Ascending aorta (tissue), 2 donors: ENCODE measurements around the gene KATNBL1. TPM values are rescaled to one million over a fixed set of nuclear protein-coding genes. Genes with fewer than 3 reads are reported as not detected.

ENCODE experiments used
- DNase-seq, 2 donors: peaks; one replicate each; pipeline ENCODE4 v3.0.0-alpha.2; 2019; ENCODE audit warnings: low spot score in 2 of 2
- H3K27ac ChIP-seq, 2 donors: fragments of 200-600 bp; sonication (generic); one replicate each; pipeline ENCODE4 v1.5.1; 2016 to 2017; ENCODE audit warnings: mild to moderate bottlenecking in 1 of 2
- H3K27me3 ChIP-seq: fragments of 200-600 bp; sonication (generic); one replicate; pipeline ENCODE4 v1.5.1; 2017
- H3K36me3 ChIP-seq, 2 donors: fragments of 200-600 bp; sonication (generic); one replicate each; pipeline ENCODE4 v1.5.1; 2016
- H3K4me1 ChIP-seq, 2 donors: fragments of 200-600 bp; sonication (generic); one replicate each; pipeline ENCODE4 v1.5.1; 2016 to 2017; ENCODE audit warnings: mild to moderate bottlenecking in 1 of 2
- H3K4me3 ChIP-seq, 2 donors: fragments of 200-600 bp; sonication (generic); one replicate each; pipeline ENCODE4 v1.5.1; 2016 to 2017; ENCODE audit warnings: mild to moderate bottlenecking in 1 of 2
- H3K9me3 ChIP-seq, 2 donors: fragments of 200-600 bp; sonication (generic); one replicate each; pipeline ENCODE4 v1.5.1; 2016
- intact Hi-C: fragments of 100-400 bp; cut with DNase I; formaldehyde crosslinking; loops from one replicate; pipeline ENCODE4 v1.15.1; 2023
- total RNA-seq: library from RNA; depleted of rRNA; stranded (reverse); fragments of >200 nt; gene quantifications from one replicate; pipeline ENCODE4 v1.1.0, GENCODE V29; 2016
- TF ChIP-seq, protein P1 (sequence below), 3 experiments: fragments of 200-600 bp in 2 of 3; fragments of 450-650 bp in 1 of 3; sonication (generic) in 2 of 3; IDR thresholded peaks; one replicate each; pipeline ENCODE4 v1.5.1; 2016 to 2019; ENCODE audit warnings: antibody characterized with exemption in 3 of 3, mild to moderate bottlenecking in 1 of 3, moderate library complexity in 1 of 3

The KATNBL1 gene
- total RNA-seq, 1 donor from 2014 or later, result 34.3 TPM

DNA sequence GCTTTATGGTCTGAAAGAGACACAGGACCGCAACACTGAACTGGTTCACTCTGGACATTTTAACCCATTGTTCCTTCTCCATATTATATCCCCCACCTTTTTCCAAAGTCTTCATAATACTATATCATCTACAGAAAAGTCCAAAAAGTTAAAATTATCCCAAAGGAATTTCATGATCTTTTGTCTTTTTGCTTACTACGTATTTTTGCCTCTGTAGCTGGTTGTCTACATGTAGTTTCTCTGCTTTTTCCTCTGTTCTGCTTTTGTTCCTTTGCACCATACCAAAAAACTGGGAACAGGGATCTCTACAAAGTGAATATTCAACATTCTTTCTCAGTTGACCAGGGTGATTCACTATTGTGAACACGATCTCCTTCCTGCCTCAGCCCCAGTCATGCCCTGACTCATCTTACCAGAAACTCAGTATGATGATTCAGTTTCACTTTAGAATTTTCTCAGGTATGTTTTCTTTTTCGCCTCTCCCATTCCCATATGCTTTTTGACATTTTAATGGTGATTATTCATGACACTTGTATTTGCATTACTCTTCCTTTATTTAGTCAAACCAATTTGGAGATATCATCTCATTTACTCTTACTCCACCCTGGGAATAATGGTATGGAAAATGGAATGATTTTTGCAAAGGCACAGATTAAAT lies 29.4 kb upstream of the KATNBL1 start:
- Histone ChIP-seq H3K27me3 (no peaks in the 10 kb centered on the region), H3K4me1 (no peaks in the 10 kb centered on the region), H3K4me3 (no peak overlapping the region), H3K36me3 (peaks cover 76 to 90% of the 10 kb centered on the region in 2 donors), H3K27ac (peak overlapping the region in 1 of 2 donors; percentile 40), H3K9me3 (no peaks in the 10 kb centered on the region)
- TF ChIP-seq, protein P1, sequence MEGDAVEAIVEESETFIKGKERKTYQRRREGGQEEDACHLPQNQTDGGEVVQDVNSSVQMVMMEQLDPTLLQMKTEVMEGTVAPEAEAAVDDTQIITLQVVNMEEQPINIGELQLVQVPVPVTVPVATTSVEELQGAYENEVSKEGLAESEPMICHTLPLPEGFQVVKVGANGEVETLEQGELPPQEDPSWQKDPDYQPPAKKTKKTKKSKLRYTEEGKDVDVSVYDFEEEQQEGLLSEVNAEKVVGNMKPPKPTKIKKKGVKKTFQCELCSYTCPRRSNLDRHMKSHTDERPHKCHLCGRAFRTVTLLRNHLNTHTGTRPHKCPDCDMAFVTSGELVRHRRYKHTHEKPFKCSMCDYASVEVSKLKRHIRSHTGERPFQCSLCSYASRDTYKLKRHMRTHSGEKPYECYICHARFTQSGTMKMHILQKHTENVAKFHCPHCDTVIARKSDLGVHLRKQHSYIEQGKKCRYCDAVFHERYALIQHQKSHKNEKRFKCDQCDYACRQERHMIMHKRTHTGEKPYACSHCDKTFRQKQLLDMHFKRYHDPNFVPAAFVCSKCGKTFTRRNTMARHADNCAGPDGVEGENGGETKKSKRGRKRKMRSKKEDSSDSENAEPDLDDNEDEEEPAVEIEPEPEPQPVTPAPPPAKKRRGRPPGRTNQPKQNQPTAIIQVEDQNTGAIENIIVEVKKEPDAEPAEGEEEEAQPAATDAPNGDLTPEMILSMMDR (IDR thresholded peaks at IDR 0.05), result no peak
- intact Hi-C loops, result no loop called here
- no peak for DNase-seq

GRCh38 chr15:34233614-34234013 lies 23.7 kb upstream of the KATNBL1 start:
- DNase-seq, result no peak
- no peaks in the 10 kb centered on the region for H3K9me3 ChIP-seq
- no peak overlapping the region for H3K27ac ChIP-seq
- no peaks in the 10 kb centered on the region for H3K27me3 ChIP-seq
- TF ChIP-seq, protein P1 (IDR thresholded peaks at IDR 0.05), result no peak
- H3K4me1 ChIP-seq, result no peaks in the 10 kb centered on the region
- no peak overlapping the region for H3K4me3 ChIP-seq
- peaks cover 74 to 92% of the 10 kb centered on the region in 2 donors for H3K36me3 ChIP-seq
- intact Hi-C loops, result no loop called here

DNA sequence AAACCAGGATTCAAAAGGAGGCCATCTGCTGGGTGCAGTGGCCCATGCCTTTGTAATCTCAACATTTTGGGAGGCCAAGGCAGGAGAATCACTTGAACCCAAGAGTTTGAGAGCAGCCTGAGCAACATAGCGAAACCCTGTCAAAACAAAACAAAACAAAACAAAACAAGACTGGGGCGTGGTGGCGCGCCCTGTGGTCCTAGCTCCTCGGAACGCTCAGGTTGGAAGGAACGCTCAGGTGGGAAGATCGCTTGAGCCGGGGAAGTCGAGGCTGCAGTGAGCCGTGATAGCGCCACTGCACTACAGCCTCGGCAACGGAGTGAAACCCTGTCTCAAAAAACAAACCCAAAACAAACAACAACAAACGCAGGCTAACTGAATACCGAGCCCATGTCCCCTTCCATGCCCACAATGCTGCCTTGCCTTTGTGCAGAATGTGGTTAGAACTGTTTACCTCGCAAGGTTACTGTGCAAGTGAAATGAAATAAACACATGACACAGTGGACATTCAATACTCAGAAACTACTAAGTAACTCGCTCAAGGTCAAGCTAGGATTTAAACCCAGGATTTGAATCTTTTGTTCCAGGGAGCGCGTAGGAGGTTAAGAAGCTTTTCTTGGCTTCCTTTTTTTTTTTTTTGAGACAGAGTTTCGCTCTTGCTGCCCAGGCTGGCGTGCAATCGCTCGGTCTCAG lies 14.2 kb upstream of the KATNBL1 start:
- Histone ChIP-seq H3K9me3 (no peaks in the 10 kb centered on the region), H3K27me3 (no peaks in the 10 kb centered on the region), H3K27ac (peak overlapping the region; percentile 80 to 81), H3K4me1 (peaks cover 5 to 10% of the 10 kb centered on the region in 2 donors), H3K36me3 (peaks cover 14 to 21% of the 10 kb centered on the region in 2 donors), H3K4me3 (peak overlapping the region; percentile 65 to 90)
- intact Hi-C loops, result loop anchor here (1.0 to 10.0 kb wide), 3 partner anchors 115 to 501 kb away; partner anchors contain the start of gene PGBD4
- TF ChIP-seq, protein P1 (IDR thresholded peaks at IDR 0.05), result no peak
- DNase-seq, result no peak

DNA sequence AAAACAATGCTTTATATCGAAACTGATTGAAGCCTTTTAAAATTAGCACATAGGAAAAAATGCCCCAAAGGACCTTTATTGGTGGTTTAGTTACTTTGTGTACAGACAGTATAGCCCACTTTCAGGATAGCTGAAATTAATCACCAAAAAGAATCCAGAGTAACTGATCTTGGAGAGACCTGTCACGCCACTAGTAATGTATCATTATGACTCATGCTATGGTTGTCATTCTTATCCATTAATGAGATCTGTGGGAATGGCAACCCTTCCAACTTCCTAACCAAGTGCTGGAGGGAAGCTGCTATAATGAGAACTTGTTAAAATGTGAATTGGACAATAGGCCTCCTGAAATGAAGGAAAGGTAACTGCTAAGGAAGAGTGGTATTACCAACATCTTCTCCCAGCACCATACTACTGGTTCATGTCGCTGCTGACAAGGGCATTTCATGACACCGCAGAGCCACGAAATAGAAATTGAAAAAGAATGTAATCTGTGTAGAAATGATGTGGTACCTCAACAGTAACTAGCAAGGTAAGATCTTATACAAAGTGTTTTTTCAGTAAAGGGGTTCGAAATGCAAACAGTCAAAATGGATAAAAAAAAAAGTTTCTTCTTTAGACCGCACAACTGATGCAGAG lies 7.8 kb upstream of the KATNBL1 start:
- TF ChIP-seq, protein P1 (IDR thresholded peaks at IDR 0.05), result no peak
- H3K9me3 ChIP-seq, result no peaks in the 10 kb centered on the region
- intact Hi-C loops, result no loop called here
- H3K27ac ChIP-seq, result no peak overlapping the region
- no peaks in the 10 kb centered on the region for H3K27me3 ChIP-seq
- H3K4me1 ChIP-seq, result no peaks in the 10 kb centered on the region
- no peaks in the 10 kb centered on the region for H3K36me3 ChIP-seq
- DNase-seq, result no peak
- no peak overlapping the region for H3K4me3 ChIP-seq

DNA sequence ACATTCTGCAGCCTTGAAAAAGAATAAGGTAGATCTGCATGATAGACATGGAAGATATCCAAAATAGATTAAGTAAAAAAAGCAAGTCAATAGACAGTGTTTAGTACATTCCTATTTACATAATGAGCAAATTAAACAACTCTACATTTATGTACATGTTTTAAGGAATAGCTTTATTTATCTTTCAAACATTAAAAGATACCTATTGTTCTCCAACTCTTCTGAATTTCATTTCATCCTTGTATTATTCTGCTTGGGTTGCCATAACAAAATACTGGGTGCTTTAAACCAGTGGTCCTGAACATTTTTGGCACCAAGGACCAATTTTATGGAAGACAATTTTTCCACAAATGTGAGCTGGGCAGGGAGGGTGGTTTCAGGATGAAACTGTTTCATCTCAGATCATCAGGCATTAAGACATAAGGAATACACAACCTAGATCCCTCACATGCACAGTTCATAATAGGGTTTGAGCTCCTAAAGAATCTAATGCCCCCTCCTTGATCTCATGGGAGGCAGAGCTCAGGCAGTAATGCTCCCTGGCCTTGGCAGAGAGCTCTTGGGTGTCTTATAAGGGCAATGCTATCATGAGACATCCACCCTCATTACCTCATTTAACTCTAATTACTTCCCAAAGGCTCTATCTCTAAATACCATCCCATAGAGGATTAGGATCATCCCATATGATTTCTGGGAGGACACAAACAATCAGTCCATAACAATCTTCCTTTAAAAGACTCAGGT lies 6.8 kb upstream of the KATNBL1 start:
- Histone ChIP-seq H3K4me3 (no peak overlapping the region), H3K9me3 (no peaks in the 10 kb centered on the region), H3K27me3 (no peaks in the 10 kb centered on the region), H3K27ac (no peak overlapping the region), H3K36me3 (no peaks in the 10 kb centered on the region), H3K4me1 (no peaks in the 10 kb centered on the region)
- TF ChIP-seq, protein P1 (IDR thresholded peaks at IDR 0.05), result no peak
- intact Hi-C loops, result no loop called here
- no peak for DNase-seq
